A549 (cell line): ENCODE results near the gene GPR108. TPM values are rescaled to one million over a fixed set of nuclear protein-coding genes. Genes with fewer than 3 reads are reported as not detected.

Experiments used
- ATAC-seq, 2 experiments: fragments of 200-7000 bp in 1 of 2; fragments of >200 bp in 1 of 2; cut with Nextera tagmentation in 1 of 2; cut with Tn5 transposase in 1 of 2; 3 replicates each; pipeline versions ENCODE4 v1.8.0 to v1.9.1; 2018 to 2020; ENCODE audit warnings: mild to moderate bottlenecking in 1 of 2, moderate library complexity in 1 of 2
- CTCF ChIA-PET: fragments of 300-600 bp; sonication (Branson Sonifier 250); formaldehyde crosslinking; extraction: SDS; loops from one replicate; lab custom pipeline; 2021; ENCODE audit warnings: antibody characterized with exemption, inconsistent platforms; lab: Yijun Ruan, JAX
- POLR2A ChIA-PET: fragments of 350-600 bp; formaldehyde crosslinking; extraction: SDS; loops from one replicate; lab custom pipeline; 2021; ENCODE audit warnings: antibody characterized with exemption, inconsistent platforms; lab: Yijun Ruan, JAX
- DNase-seq, 2 experiments: peaks; one replicate each; pipeline versions ENCODE4 v3.0.0 to v3.0.0-alpha.2; 2011 to 2016; ENCODE audit warnings: low read depth in 1 of 2, low spot score in 1 of 2
- FAIRE-seq: peaks from 2 replicates; lab custom pipeline; 2011; peaks lifted over from hg19 to GRCh38; lab: Jason Lieb, UNC
- H3K27ac ChIP-seq, 2 experiments: fragments of >200 bp; sonication (Bioruptor Twin); formaldehyde crosslinking; 3 replicates each; pipeline ENCODE4 v1.5.1; 2016 to 2017
- H3K4me1 ChIP-seq: fragments of >200 bp; sonication (Bioruptor Twin); formaldehyde crosslinking; 3 replicates; pipeline ENCODE4 v1.6.1; 2016
- H3K4me2 ChIP-seq: fragments of >200 bp; sonication (Bioruptor Twin); formaldehyde crosslinking; 3 replicates; pipeline ENCODE4 v1.6.1; 2016
- H3K4me3 ChIP-seq: fragments of >200 bp; sonication (Bioruptor Twin); formaldehyde crosslinking; 3 replicates; pipeline ENCODE4 v1.5.1; 2016
- H3K9me3 ChIP-seq: fragments of >200 bp; sonication (Bioruptor Twin); formaldehyde crosslinking; 3 replicates; pipeline ENCODE4 v1.6.1; 2016
- BHLHE40 ChIP-seq: IDR thresholded peaks from 2 replicates; pipeline ENCODE4 v1.6.1; 2012; ENCODE audit warnings: low read depth, low read length, inconsistent platforms
- CBX2 ChIP-seq: fragments of 200-600 bp; sonication (generic); IDR thresholded peaks from 2 replicates; pipeline ENCODE4 v1.6.1; 2016; ENCODE audit warnings: low read depth, mild to moderate bottlenecking, borderline replicate concordance
- CEBPB ChIP-seq, 2 experiments: fragments of >200 bp in 1 of 2; sonication (Bioruptor Twin) in 1 of 2; formaldehyde crosslinking in 1 of 2; IDR thresholded peaks; 2 replicates each; pipeline ENCODE4 v1.6.1; 2012 to 2016
- CTCF ChIP-seq: fragments of >200 bp; sonication (Bioruptor Twin); formaldehyde crosslinking; IDR thresholded peaks from 3 replicates; pipeline ENCODE4 v1.5.1; 2016
- EP300 ChIP-seq, 2 experiments: fragments of >200 bp; sonication (Bioruptor Twin); formaldehyde crosslinking; IDR thresholded peaks; 2 replicates in 1 of 2; 3 replicates in 1 of 2; pipeline ENCODE4 v1.6.1; 2016 to 2017
- FOSL2 ChIP-seq, 2 experiments: fragments of 450-650 bp in 1 of 2; fragments of >200 bp in 1 of 2; sonication (Bioruptor Twin) in 1 of 2; formaldehyde crosslinking; IDR thresholded peaks; 2 replicates each; pipeline versions ENCODE4 v1.5.0 to v1.6.1; 2016 to 2020; ENCODE audit warnings: mild to moderate bottlenecking in 1 of 2, moderate library complexity in 1 of 2
- HMGXB4 ChIP-seq: fragments of 250-450 bp; sonication (Bioruptor Pico); IDR thresholded peaks from 2 replicates; pipeline ENCODE4 v1.5.0; 2021; ENCODE audit warnings: mild to moderate bottlenecking, moderate library complexity, borderline replicate concordance
- HOXB13 ChIP-seq: fragments of 250-450 bp; sonication (Bioruptor Pico); IDR thresholded peaks from 2 replicates; pipeline ENCODE4 v1.5.0; 2020; ENCODE audit warnings: low read depth, mild to moderate bottlenecking, moderate library complexity
- JUN ChIP-seq, 2 experiments: fragments of >200 bp; sonication (Bioruptor Twin); formaldehyde crosslinking; IDR thresholded peaks; 2 replicates in 1 of 2; 3 replicates in 1 of 2; pipeline ENCODE4 v1.6.1; 2016 to 2017
- KDM5A ChIP-seq: fragments of 200-600 bp; sonication (generic); IDR thresholded peaks from 2 replicates; pipeline ENCODE4 v1.6.1; 2016; ENCODE audit warnings: antibody characterized with exemption, mild to moderate bottlenecking
- MYC ChIP-seq: IDR thresholded peaks from 2 replicates; pipeline ENCODE4 v1.6.1; 2012; ENCODE audit warnings: mild to moderate bottlenecking, inconsistent platforms, low read length, improper control_type of control experiment, borderline replicate concordance
- NFE2L2 ChIP-seq: fragments of 150-350 bp; conservative IDR thresholded peaks from 2 replicates; pipeline ENCODE4 v1.6.1; 2014; ENCODE audit warnings: low read length
- PHF8 ChIP-seq: fragments of 200-600 bp; sonication (generic); IDR thresholded peaks from 2 replicates; pipeline ENCODE4 v1.6.1; 2016; ENCODE audit warnings: low read depth, mild to moderate bottlenecking, antibody characterized with exemption, moderate library complexity, borderline replicate concordance
- POLR2A ChIP-seq: IDR thresholded peaks from 2 replicates; pipeline ENCODE4 v1.6.1; 2012; ENCODE audit warnings: mild to moderate bottlenecking, low read length
- RAD21 ChIP-seq, 2 experiments: fragments of >200 bp in 1 of 2; sonication (Bioruptor Twin) in 1 of 2; formaldehyde crosslinking in 1 of 2; IDR thresholded peaks in 1 of 2; conservative IDR thresholded peaks in 1 of 2; 2 replicates in 1 of 2; 3 replicates in 1 of 2; pipeline ENCODE4 v1.6.1; 2012 to 2018; ENCODE audit warnings: inconsistent platforms in 1 of 2
- RFX5 ChIP-seq: fragments of 450-650 bp; IDR thresholded peaks from 2 replicates; pipeline ENCODE4 v1.7.1; 2014; ENCODE audit warnings: antibody characterized with exemption, mild to moderate bottlenecking, moderate library complexity
- SMC3 ChIP-seq: fragments of >200 bp; sonication (Bioruptor Twin); formaldehyde crosslinking; IDR thresholded peaks from 3 replicates; pipeline ENCODE4 v1.6.1; 2018; ENCODE audit warnings: inconsistent platforms
- TFCP2L1 ChIP-seq: fragments of 250-450 bp; sonication (Bioruptor Pico); IDR thresholded peaks from 2 replicates; pipeline ENCODE4 v1.5.0; 2021; ENCODE audit warnings: mild to moderate bottlenecking
- TP53 ChIP-seq: fragments of 250-450 bp; sonication (Bioruptor Pico); IDR thresholded peaks from 2 replicates; pipeline ENCODE4 v1.5.0; 2021; ENCODE audit warnings: mild to moderate bottlenecking, moderate library complexity
- WGBS: methylation state at CpG from one replicate; pipeline ENCODE4 v1.1.6; 2017; ENCODE audit errors: missing lambda C conversion rate; 5-methylcytosine and 5-hydroxymethylcytosine counted together
- polyA plus RNA-seq, 4 experiments: library from polyadenylated mRNA; depleted of rRNA in 3 of 4; stranded (reverse); fragments of >200 nt; fragmentation: RNase III in 1 of 4; extraction: RNeasy Plus Mini Kit Qiagen cat#74134 plus additional on column Dnase treatment in 1 of 4; gene quantifications; 2 replicates in 3 of 4; 3 replicates in 1 of 4; pipeline ENCODE4 v1.2.3, GENCODE V29; 2011 to 2017

Gene GPR108
- polyA plus RNA-seq, 2 of the 4 experiments (the other 2 are of a cell fraction), result 36.4 to 50.2 TPM

- peak; percentile 22; the same call in 1 of the 2 replicates for TF ChIP-seq POLR2A
- no peak for TF ChIP-seq MYC
- peak in 1 of 2 experiments; percentile 40; a peak in 1 of 5 replicates for TF ChIP-seq JUN (IDR thresholded peaks at IDR 0.05)
- TF ChIP-seq EP300 (IDR thresholded peaks at IDR 0.05), result no peak
- Histone ChIP-seq H3K4me2 (peak within 1 kb of the TSS; percentile 99), H3K4me3 (peak within 1 kb of the TSS; percentile 93), H3K27ac (peak within 1 kb of the TSS; percentile 97 to 98), H3K9me3 (no peaks in the 10 kb centered on the region), H3K4me1 (peaks cover 46% of the 10 kb centered on the region)
- CTCF ChIA-PET, result interaction anchor here (1.0 to 6.3 kb wide), 13 partner anchors 11 to 151 kb away, joined by 3 to 127 read pairs (median 7); partner anchors contain the start of genes SH2D3A and VAV1
- peak; percentile 5 to 15; a peak in 5 of 6 replicates for ATAC-seq
- POLR2A ChIA-PET, result interaction anchor here (1.0 to 2.3 kb wide), 2 partner anchors 28 to 62 kb away, joined by 3 to 10 read pairs; partner anchors contain the start of gene SH2D3A
- no peak for FAIRE-seq
- peak; percentile 65 to 78 for DNase-seq
- 2% methylated on average over 20 of the region's 47 CpGs for whole genome bisulfite sequencing
Observed at GRCh38 chr19:6739390-6739882, 2.1 kb upstream of the GPR108 start, which contains the start of gene TRIP10. TRIP10 (plus strand) TSS chr19:6739680; CDS start chr19:6739762, 82 bp downstream.

- Histone ChIP-seq H3K9me3 (no peaks in the 10 kb centered on the region), H3K27ac (peak overlapping the region; percentile 97 to 98), H3K4me3 (peak overlapping the region; percentile 93), H3K4me2 (peak overlapping the region; percentile 99), H3K4me1 (peaks cover 44% of the 10 kb centered on the region)
- no peak for DNase-seq
- no peak for FAIRE-seq
- TF ChIP-seq HOXB13 (CRISPR knock-in tag) (peak; percentile 40; the same call in 1 of the 2 replicates), CTCF (peak; percentile 16), CBX2 (no peak)
- ChIA-PET POLR2A (interaction anchor here (1.0 to 2.3 kb wide), 3 partner anchors 13 to 62 kb away, joined by 3 to 10 read pairs (median 3); partner anchors contain the start of gene SH2D3A), CTCF (interaction anchor here (0.7 to 5.0 kb wide), 25 partner anchors 10 to 221 kb away, joined by 3 to 127 read pairs (median 5); partner anchors contain the start of genes SH2D3A and VAV1)
- peak in 1 of 2 experiments; percentile 2; a peak in 1 of 6 replicates for ATAC-seq
- 5% methylated on average over 15 of the region's 24 CpGs for WGBS
Observed at GRCh38 chr19:6738787-6739389, 1.5 kb upstream of the GPR108 start.

GRCh38 chr19:6737873-6738786 is 750 bp upstream of the GPR108 start:
- ATAC-seq, result peak; percentile 62 to 64
- Histone ChIP-seq H3K4me1 (peaks cover 36% of the 10 kb centered on the region), H3K4me3 (peak overlapping the region; percentile 23; the same call in 1 of the 3 replicates), H3K9me3 (no peaks in the 10 kb centered on the region), H3K4me2 (peak overlapping the region; percentile 99), H3K27ac (peak overlapping the region; percentile 97 to 98)
- no peak for FAIRE-seq
- 10% methylated on average over 9 of the region's 13 CpGs for WGBS
- CTCF ChIA-PET, result interaction anchor here (0.6 to 5.0 kb wide), 34 partner anchors 9 to 689 kb away, joined by 3 to 127 read pairs (median 4); partner anchors contain the start of genes SH2D3A and VAV1
- peak; percentile 84 to 94 for DNase-seq
- no peak for TF ChIP-seq PHF8
- TF ChIP-seq FOSL2 (IDR thresholded peaks at IDR 0.05), result no peak
- TF ChIP-seq FOSL2 (CRISPR knock-in tag; IDR thresholded peaks at IDR 0.05), result no peak
- TF ChIP-seq CEBPB (IDR thresholded peaks at IDR 0.05), result peak; percentile 34 to 81; a peak in 3 of 4 replicates
- no peak for TF ChIP-seq RFX5
- TF ChIP-seq RAD21 (conservative IDR thresholded peaks at IDR 0.05 in 1 of 2, IDR thresholded peaks at IDR 0.05 in 1 of 2), result peak; percentile 87 to 90
- TF ChIP-seq KDM5A, result no peak
- no peak for TF ChIP-seq NFE2L2
- peak; percentile 95 for TF ChIP-seq SMC3
- no peak for TF ChIP-seq TFCP2L1 (CRISPR knock-in tag)
- TF ChIP-seq TP53 (CRISPR knock-in tag), result no peak; the same call in 1 of the 2 replicates
- no peak for TF ChIP-seq MYC
- peak; percentile 74 for TF ChIP-seq CTCF
- no peak for TF ChIP-seq BHLHE40
- no peak for TF ChIP-seq HMGXB4 (CRISPR knock-in tag)
- POLR2A ChIA-PET, result interaction anchor here (0.6 to 2.3 kb wide), 5 partner anchors 14 to 208 kb away, joined by 3 to 10 read pairs (median 7); partner anchors contain the start of genes C3 and TNFSF9
